ENCODE results near the gene TAF10.

The TAF10 gene

DNA sequence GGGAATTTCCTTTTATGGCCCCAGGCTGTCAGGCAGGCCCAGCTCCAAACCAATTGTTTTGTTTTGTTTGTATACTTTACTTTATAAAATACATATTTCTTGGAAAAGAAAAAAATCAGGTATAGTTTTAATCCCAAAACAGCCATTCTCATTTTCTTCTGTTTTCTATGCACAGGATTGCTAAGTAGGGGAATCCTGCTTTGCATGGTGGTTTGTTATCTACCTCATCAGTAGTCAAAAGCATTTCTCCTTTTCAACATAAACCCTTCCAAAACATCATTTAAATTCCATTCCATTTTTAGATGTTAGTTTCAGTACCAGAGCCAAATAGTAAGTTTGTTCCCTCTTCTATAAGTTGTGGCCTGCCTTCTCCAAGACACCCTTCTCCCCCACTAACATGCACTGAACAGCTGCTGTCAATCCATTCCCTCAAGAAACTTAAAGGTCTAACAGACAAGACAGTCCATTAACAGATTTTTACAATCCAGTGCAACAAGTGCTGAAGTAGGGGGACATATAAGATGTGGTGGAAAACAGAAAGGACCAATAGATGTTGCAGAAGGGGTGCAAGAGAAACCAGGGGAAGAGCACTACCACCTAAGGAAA lies 4.7 kb downstream of the TAF10 start:
- no peak for DNase-seq

DNA sequence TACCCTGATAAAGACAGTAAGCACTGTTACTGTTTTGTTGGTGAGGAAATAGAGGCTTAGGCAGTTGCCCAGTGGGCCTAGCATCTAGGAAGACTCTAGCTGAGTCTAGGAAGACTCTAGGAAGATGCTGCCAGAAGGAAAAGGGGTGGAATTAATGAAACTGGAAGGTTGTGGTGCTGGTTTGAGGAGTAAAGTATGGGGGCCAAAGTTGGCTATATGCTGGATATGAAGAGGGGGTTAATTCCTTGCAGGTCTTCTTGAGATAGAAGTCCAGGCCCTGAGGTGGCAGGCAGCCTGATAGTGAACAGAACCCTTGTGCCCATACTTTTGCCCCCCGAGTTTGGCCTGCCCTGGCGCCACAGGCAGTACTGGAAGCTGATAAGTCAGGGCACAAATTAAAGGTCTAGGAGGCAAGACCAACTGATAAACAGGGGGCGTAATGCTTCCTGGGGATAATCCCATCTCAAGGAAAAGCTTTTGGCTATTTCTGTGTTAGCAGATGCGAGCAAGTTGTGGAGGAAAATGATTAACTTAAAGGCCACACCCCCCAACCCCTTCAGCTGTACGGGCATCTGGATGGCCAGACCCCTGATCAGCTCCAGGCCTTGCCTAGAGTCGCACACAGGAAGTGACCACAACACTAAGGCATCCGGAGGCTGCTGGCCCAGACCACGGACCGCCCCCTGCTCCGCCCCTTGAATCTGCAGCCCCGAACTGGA lies 5.4 kb downstream of the TAF10 start:
- DNase-seq = peak; percentile 72

DNA sequence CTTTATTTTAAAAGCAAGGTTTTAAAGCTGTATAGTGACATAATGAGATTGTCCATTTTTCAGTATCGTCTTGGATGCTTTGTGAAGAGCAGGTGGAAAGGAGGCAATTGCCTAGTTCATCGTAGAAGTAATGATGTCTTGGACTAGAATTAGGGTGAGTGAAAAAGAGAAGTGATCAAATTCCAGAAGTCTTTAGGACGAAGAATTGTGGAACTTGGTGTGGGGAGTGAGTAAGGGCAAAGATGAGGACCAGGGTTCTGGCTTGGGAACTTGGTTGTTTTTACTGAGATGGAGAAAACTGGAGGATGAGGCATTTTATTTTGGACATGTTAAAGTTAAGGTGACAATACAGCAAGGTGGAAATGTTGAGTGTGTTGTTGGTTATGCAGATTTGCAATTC lies 7.2 kb downstream of the TAF10 start:
- DNase-seq = no peak

DNA sequence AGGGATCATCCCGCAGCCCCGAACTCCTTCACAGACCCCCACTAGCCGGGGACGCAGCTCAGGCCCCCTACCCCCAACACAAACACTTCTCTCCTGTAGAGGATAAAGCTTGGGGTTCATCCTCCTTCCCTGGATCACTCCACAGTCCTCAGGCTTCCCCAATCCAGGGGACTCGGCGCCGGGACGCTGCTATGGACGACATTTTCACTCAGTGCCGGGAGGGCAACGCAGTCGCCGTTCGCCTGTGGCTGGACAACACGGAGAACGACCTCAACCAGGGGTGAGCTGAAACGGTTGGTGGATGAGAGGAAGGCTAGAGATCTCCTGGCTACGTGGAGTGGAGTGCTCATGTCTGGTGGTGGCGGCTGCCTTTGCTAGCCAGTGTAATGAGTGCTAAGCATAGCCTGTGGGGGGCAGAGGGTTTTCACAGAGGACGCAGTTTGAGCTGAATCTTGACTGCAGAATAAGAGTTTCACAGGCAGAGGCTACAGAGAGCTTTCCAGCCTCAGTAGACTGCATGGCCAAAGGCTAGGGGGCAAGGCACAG lies 7.9 kb downstream of the TAF10 start:
- DNase-seq = no peak

DNA sequence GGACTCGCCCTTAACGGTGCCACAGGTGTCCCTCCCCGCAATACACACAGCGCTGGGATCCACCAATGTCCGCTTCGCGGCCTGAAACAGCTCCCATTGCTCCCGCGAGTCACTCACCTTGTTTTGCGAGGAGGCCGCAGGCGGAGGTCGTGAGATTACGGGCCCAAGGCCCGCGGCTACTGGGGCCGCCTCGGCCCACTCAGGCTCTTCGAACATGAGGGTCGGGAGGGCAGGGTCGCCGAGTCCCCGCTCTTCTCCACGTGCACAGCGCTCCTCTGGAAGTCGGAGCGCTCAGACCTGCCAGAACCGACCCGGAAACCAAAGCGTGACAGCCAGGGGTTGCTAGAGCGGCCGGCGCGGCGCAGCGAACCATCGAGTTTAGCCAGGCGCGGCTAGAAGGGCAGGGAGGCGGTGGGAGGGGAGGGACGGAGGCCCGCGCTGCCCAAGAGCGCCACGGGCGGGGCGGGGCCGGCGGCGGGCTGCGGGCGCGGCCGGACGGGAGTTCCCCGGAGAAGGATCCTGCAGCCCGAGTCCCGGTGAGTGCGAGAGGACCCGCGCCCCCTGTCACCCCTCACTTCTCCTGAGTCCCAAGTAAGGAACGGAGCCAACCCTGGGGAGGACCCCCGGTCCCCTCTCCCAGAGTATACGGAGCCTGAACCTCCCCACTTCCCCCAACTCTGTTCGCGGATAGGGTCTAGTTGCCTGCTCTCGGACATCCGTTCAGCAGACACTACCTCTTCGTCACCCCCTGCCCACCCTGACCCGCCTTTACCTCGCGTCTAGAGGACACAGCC lies 8.5 kb downstream of the TAF10 start, which contains the start of the genes ILK and RRP8:
ILK (plus strand) TSS at position 488 of the 794 bp plus-strand sequence. CDS start 498 bp downstream, outside the sequence.
RRP8 (minus strand) TSS at position 330 of the 794 bp plus-strand sequence; CDS start at position 216, 114 bp downstream.
- peak; percentile 70 for DNase-seq

DNA sequence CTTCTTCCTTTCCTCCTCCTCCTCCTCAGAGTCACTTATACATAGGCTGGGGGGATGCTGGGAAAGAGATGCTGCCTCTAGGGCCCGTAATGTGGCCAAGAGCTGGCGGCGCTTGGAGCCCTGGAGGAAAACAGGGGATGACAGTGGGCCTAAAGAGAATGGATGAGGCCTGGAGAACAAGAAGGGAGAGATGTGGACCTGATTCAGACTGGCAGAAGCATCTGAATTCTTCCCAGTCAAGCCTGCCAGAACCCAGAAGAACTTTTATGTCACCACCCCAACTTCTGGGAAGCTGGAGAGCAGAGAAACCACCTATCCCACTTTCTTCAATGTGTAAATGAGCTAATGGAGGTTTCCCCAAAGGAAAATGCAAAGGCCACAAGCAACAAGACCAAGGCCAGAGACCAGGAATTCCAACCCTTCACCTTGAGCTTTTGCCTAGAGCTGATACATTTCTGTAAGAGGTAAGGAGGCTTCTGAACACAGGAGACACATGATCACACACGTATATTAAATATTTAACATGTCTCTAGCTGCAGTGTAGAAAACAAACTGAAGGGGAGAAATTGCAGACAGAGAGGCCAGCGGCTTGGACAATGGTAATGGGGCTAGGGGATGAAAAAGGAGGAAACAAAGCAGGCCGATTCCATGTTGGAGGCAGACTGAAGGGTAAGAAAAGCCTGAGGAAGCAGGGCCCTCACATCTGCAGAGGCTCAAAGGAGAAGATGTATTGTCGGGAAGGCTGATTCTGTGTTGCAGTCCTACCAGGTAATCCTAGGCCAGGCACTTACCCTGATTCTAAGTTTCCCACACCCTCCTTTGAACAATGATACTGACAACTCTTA lies 9.7 kb downstream of the TAF10 start:
- DNase-seq = no peak

DNA sequence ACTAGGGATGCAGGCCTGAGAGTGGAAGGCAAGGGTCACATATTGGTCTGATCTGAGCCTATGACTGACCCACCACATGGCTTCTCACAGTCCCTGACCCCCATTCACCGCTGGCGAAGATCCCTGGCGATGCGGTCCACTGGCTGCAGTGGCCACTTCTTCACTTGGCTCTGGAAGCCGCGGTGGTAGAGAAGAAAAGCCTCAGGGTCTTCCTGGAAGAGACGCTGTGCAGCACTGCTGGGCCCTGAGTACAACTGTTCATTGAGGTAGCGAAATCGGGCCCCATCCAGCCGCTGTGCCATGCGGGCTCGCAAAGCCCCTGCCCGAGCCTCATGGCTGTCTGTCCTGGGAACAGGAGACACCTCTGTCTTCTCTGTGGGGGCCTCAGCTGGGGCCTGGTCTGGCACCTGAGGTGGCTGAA lies 11.0 kb downstream of the TAF10 start:
- DNase-seq = no peak

DNA sequence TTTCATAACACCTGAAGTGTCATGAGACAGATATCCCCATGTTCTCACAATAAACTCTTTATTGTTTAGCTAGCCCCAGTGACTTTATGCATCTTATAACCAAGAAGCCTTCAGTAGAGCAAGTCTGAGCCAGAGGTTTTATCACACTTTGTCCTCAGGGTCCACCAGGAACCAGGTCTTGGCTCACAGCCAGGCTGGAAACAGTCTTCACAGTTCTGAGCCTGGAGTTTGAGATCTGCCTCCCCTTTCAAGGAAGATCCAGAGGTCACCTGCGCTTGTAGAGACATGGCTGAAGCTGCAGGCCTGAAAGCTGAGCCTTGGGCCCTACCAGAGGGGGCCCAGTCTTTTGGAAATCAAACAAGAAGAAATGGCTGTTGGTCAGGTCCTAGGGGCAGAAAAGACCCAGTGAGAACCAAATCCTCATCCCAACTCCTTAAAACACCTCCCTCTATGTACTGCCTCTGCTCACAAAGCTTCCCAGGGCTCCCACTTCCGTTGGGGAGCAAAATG lies 12.1 kb downstream of the TAF10 start:
- DNase-seq = no peak

DNA sequence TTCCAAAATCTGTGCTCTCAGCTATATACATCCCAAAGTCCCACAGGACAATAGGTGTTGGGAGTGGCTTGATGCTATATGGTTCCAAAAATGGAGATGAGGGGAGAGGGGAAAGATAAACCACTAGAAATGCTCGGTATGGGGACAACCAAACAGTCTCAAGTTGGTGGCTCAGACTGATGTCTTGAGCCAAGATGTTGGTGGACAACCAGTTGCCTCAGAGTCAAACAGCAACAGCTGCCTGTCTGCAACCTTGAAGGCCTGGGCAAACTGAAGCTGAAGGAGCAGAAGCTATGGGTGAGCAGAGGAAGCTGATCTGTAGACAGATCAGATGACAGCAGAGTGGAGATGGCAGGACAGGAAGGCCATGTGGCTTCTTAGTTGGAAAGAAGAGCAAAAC lies 12.6 kb downstream of the TAF10 start:
- no peak for DNase-seq

DNA sequence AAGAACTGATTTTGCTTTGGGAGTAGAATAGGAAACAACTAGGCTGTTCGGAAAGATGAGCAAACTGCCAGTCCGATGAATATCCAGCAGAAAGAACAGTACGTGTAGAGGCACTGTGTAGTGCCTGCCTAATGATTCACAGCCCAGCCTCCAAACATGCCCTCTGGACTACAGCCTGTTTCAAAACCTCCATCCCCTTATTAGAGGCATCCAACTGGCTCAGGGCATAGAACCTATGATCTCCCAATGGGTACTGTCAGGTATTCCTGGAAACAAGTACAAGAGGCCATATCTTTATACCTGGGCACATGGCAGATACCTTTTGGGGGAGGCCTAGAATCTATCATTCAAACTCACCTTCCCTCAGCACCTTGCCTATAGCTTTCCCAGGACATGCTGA lies 13.5 kb downstream of the TAF10 start:
- no peak for DNase-seq

DNA sequence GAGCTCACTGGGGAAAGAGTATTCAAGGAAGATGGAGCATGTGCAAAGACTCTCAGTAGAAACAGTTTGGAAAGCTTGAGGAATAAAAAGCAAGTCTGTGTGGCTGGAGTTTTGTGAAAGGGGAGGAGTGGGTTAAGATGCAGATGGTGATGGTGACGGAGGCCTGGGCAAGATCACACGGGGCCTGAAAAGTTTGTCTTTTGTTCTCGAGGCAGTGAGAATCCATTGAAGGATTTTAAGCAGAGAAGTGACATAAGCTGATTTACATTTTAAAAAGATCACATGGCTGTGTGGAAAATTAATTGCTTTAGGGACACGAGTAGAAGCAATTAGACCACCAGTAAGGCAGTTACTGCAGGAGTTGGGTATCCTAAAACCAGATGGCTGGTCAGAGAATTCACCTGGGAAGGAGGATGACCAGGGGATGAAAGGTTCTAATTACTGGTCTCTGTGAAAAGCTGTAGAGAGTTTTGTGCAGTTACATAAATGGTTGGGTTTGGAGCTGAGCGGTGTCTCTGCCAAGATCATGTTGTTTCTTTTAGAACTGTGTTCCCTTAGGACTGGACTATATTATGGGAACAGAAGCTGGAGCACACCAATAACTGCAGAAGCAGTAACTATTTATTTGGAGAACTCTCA lies 15.7 kb downstream of the TAF10 start:
- no peak for DNase-seq

DNA sequence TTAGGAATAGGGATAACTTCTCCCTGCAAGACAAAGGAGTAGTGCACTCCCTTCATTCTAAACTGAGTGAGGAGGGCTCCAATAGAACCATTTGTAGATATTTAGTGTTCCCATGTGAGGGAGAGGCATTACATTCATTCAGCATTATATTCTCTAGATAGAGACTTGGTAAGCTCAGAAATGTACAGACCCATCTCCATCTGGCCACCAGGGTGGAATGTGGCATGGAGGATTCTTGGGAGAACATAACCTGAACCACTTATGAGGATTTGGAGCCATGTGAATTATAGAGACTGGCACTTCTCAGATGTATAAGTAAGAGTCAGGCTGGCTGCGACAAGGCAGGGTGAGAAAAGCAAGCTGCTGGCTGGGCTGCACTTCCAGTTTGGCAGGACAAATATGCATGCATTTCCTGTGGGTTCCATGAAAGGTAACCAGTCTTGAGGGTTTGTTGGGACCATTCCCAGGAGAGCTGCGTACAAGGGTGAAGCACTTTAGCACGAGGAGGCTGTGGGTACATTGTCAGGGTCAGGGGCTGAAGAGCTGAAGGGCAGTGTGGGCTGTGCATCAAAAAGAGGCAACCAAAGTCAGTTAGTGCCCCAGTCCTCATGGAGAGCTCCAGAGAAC lies 17.8 kb downstream of the TAF10 start:
- DNase-seq = no peak

DNA sequence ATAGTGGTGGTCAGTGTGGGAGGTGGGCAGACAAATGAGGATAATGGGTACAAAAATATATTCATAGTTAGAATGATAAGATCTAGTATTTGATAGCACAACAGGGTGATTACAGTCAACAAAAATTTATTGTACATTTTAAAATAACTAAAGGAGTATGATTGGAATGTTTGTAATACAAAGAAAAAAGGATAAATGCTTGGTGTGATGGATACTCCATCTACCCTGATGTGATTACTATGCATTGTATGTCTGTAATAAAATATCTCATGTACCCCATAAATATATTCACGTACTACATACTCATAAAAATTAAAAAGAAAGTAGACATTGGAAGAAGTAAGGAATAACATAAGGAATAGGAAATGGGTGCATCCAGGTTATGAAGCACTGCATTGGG lies 24.0 kb downstream of the TAF10 start:
- DNase-seq = no peak

DNA sequence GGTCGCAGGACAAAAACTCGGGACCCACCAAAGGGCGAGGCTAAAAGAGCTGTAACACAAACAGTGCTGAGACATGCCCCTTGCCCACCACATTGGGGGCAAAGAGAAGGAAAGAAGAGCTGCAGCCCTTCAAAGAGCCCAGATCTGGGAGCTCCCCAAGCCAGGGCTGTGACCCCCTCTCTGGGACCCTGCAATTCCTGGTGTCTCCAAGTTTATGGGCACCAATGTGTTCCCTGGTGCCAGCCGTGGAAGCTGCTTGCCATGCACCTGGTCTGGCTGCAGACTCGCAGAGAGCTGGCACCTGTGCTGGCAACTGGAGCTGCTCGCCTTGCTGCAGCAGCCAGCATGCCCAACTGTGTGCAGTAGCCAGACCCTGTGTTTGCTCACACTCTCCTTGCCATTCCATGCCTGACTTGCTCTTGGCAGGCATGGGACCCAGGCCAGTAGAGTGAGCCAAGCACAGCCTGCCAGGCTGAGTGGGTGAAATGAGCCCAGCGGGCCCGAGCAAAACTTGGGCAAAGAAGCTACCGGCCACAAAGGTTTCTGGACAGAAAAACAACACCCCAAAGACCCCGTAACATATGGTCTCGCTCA lies 24.6 kb downstream of the TAF10 start:
- peak; percentile 52 for DNase-seq

DNA sequence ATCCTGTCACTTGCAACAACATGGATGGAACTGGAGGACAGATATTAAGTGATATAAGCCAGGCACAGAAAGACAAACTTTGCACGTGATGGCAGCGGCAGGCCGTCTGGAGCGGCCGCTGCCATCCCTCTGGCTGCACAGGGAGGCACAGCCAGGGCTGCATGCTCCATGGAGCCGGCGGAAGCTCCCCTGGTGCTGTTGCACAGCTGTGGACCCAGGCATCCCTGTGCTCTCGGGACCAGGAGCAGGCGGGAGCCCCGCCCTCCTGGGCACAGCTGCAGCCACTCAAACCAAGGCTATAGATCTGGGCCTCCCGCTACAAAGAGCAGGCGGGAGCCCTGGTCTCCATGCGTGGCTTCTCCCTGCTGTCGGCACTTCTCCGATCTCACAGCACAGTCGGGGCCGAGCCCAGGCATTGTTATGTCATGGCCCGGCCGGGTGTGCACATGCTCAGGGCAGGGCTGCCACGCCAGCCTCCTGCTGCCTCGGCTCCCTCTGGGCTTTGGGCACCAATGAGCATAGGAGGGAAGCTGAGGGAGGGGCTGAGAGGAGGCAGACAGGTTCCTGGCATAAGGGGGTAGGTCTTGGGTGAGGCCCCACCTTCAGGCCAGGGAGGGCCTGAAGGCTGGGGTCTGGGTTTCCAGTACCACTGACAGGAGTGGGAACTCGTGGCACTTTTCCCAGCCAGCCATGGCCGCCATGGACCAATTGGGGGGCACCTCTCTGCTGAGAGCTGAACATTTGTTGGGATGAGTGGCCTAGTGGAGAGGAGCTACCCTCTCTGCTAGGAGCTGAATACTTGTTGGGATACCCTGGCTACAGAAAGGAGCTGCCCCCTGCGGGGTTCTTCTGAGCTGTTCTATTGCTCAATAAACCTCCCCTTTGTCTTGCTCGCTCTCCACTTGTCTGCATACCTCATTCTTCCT lies 25.3 kb downstream of the TAF10 start:
- DNase-seq = peak; percentile 15

DNA sequence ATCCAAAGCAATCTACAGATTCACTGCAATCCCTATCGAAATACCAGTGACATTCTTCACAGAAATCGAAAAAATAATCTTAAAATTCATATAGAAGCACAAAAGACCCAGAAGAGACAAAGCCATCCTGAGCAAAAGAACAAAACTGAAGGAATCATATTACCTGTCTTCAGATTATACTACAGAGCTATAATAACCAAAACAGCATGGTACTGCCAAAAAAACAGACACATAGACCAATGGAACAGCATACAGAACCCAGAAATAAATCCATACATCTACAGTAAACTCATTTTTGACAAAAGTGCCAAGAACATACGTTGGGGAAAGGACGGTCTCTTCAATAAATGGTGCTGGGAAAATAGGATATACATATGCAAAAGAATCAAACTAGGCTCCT lies 27.5 kb downstream of the TAF10 start:
- no peak for DNase-seq

DNA sequence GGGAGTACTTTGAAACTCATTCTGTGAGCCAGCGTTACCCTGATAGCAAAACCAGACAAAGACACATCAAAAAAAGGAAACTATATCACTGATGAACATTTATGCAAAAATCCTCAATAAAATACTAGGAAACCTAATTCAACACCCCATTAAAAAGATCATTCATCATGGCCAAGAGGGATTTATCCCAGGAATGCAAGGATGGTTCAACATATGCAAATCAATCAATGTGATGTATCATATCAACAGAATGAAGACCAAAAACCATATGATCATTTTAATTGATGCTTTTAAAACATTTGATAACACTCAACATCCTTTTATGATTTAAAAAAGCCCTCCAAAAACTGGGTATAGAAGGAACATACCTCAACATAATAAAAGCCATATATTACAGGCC lies 28.4 kb downstream of the TAF10 start:
- DNase-seq = no peak

DNA sequence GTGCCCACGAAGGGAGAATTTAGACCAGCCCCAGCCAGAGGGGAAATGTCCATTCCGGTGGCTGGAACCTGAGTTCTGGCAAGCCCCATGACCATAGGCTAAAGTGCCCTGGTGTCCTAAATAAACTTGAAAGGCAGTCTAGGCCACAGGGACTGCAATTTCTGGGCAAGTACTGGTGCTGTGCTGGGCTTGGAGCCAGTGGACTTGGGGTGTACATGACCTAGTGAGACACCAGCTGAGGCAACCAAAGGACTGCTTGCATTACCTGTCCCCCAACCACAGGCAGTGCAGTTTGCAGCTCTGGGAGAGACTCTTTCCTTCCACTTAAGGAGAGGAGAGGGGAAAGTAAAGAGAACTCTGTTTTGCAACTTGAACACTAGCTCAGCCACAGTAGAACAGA lies 32.3 kb downstream of the TAF10 start:
- no peak for DNase-seq

DNA sequence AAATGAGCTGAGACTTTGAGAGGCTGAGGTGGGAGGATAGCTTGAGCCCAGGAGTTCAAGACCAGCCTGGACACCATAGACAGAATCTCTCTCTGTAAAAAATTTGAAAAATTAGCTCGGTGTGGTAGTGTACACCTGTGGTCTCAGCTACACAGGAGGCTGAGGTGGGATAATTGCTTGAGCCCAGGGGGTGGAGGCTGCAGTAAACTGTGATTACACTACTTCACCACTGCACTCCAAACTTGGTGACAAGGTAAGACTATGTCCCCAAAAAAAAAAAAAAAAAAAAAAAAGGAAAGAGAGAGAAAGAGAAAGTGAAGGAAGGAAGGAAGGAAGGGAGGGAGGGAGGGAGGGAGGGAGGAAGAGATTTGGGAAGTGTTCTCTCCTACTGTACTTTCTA lies 33.9 kb downstream of the TAF10 start:
- no peak for DNase-seq
